Keratinocyte (primary cell): ENCODE measurements around the gene LRCOL1. TPM values are rescaled to one million over a fixed set of nuclear protein-coding genes. Genes with fewer than 3 reads are reported as not detected.

Experiments
- DNase-seq: peaks from one replicate; pipeline ENCODE4 v3.0.0-alpha.2; 2011; ENCODE audit warnings: low read depth, missing footprints, low spot score
- FAIRE-seq: peaks from 2 replicates; lab custom pipeline; 2011; peaks lifted over from hg19 to GRCh38; lab: Jason Lieb, UNC
- H2AFZ ChIP-seq: 2 replicates; pipeline ENCODE4 v1.6.0; 2012; ENCODE audit warnings: low read length, control low read depth, inconsistent platforms; ENCODE audit not compliant: control insufficient read depth
- H3K27ac ChIP-seq: 2 replicates; pipeline ENCODE4 v1.5.1; 2011; ENCODE audit warnings: low read length; ENCODE audit not compliant: control insufficient read depth, insufficient read depth
- H3K27me3 ChIP-seq: 3 replicates; pipeline ENCODE4 v1.6.0; 2011; ENCODE audit warnings: low read length; ENCODE audit not compliant: control insufficient read depth, insufficient read depth; ENCODE audit errors: extremely low read depth
- H3K36me3 ChIP-seq, 2 experiments: 2 replicates in 1 of 2; 3 replicates in 1 of 2; pipeline ENCODE4 v1.5.1; 2011; ENCODE audit warnings: low read length in 2 of 2, mild to moderate bottlenecking in 1 of 2; ENCODE audit not compliant: control insufficient read depth in 2 of 2, insufficient read depth in 2 of 2; ENCODE audit errors: extremely low read depth in 1 of 2
- H3K4me1 ChIP-seq: 3 replicates; pipeline ENCODE4 v1.5.1; 2011; ENCODE audit warnings: low read length; ENCODE audit not compliant: control insufficient read depth, insufficient read depth; ENCODE audit errors: extremely low read depth
- H3K4me2 ChIP-seq: 3 replicates; pipeline ENCODE4 v1.6.0; 2011; ENCODE audit warnings: low read depth, low read length; ENCODE audit not compliant: control insufficient read depth, insufficient read depth; ENCODE audit errors: extremely low read depth
- H3K4me3 ChIP-seq, 3 experiments: fragments of 200-600 bp in 1 of 3; sonication (generic) in 1 of 3; 2 replicates in 2 of 3; 3 replicates in 1 of 3; pipeline ENCODE4 v1.5.1; 2011 to 2016; ENCODE audit warnings: low read length in 3 of 3, mild to moderate bottlenecking in 3 of 3, control low read depth in 2 of 3, inconsistent platforms in 1 of 3, low read depth in 1 of 3, mixed read lengths in 1 of 3, mixed run types in 1 of 3, moderate library complexity in 1 of 3; ENCODE audit not compliant: control insufficient read depth in 2 of 3, insufficient read depth in 2 of 3; ENCODE audit errors: extremely low read depth in 1 of 3
- H3K79me2 ChIP-seq: 2 replicates; pipeline ENCODE4 v1.6.0; 2012; ENCODE audit warnings: low read length; ENCODE audit not compliant: control insufficient read depth, insufficient read depth
- H3K9ac ChIP-seq: 3 replicates; pipeline ENCODE4 v1.6.0; 2011; ENCODE audit warnings: low read length; ENCODE audit not compliant: control insufficient read depth, insufficient read depth; ENCODE audit errors: extremely low read depth
- H3K9me1 ChIP-seq: 3 replicates; pipeline ENCODE4 v1.6.0; 2011; ENCODE audit warnings: low read length; ENCODE audit not compliant: control insufficient read depth, insufficient read depth; ENCODE audit errors: extremely low read depth
- H3K9me3 ChIP-seq: 2 replicates; pipeline ENCODE4 v1.5.1; 2012; ENCODE audit warnings: low read depth, low read length; ENCODE audit not compliant: control insufficient read depth
- H4K20me1 ChIP-seq: 3 replicates; pipeline ENCODE4 v1.6.0; 2011; ENCODE audit warnings: low read length; ENCODE audit not compliant: control insufficient read depth, insufficient read depth; ENCODE audit errors: extremely low read depth
- EZH2 ChIP-seq: IDR thresholded peaks from one replicate; pipeline ENCODE4 v1.6.1; 2012; ENCODE audit warnings: inconsistent platforms, mild to moderate bottlenecking, low read length, moderate library complexity
- dilution Hi-C: fragments of 300-500 bp; cut with MboI; formaldehyde crosslinking; loops from one replicate; pipeline ENCODE4 v1.7.0; 2020; ENCODE audit warnings: low sequenced_read_pairs; ENCODE audit not compliant: extremely low pct_ligation_motif_present
- polyA minus RNA-seq, 3 experiments: library from RNA; depleted of rRNA, polyadenylated mRNA; stranded (reverse); fragments of >200 nt; gene quantifications; 1 replicate in 1 of 3; 2 replicates in 1 of 3; 3 replicates in 1 of 3; pipeline ENCODE4 v1.2.3, GENCODE V29; 2011
- polyA plus RNA-seq, 5 experiments: library from polyadenylated mRNA; depleted of rRNA in 3 of 5; stranded (reverse) in 3 of 5; stranded (forward) in 1 of 5; unstranded in 1 of 5; fragments of >200 nt; gene quantifications; 1 replicate in 1 of 5; 2 replicates in 3 of 5; 3 replicates in 1 of 5; pipeline versions ENCODE4 v1.2.1 to v1.2.3, GENCODE V29; 2011 to 2012; ENCODE audit warnings: missing spikeins in 2 of 5, low read depth in 1 of 5, low replicate concordance in 1 of 5
- TF ChIP-seq, protein P1 (sequence below), 3 experiments: IDR thresholded peaks in 1 of 3; conservative IDR thresholded peaks in 1 of 3; optimal IDR thresholded peaks in 1 of 3; 2 replicates in 2 of 3; 3 replicates in 1 of 3; pipeline versions ENCODE3 to v1.5.1; 2011; ENCODE audit warnings: low read length in 3 of 3, mild to moderate bottlenecking in 3 of 3, moderate library complexity in 2 of 3, control low read depth in 1 of 3, inconsistent platforms in 1 of 3; ENCODE audit not compliant: insufficient read depth in 2 of 3; ENCODE audit errors: extremely low read depth in 1 of 3

Gene LRCOL1
- not detected in 3 replicates for polyA plus RNA-seq
- not detected for polyA plus RNA-seq (2011; ENCODE audit: low read depth)
- polyA plus RNA-seq (2011; cell fraction: cytosol; rRNA removed): not detected in 2 replicates
- not detected in 2 replicates for polyA plus RNA-seq (2011; cell fraction: nucleus; rRNA removed)
- polyA plus RNA-seq (2012; ENCODE audit: low replicate concordance): not detected in 2 replicates
- not detected in 3 replicates for polyA minus RNA-seq
- not detected for polyA minus RNA-seq (2011; cell fraction: cytosol; rRNA and poly(A)+ RNA removed)
- not detected in 2 replicates for polyA minus RNA-seq (2011; cell fraction: nucleus; rRNA and poly(A)+ RNA removed)

DNA sequence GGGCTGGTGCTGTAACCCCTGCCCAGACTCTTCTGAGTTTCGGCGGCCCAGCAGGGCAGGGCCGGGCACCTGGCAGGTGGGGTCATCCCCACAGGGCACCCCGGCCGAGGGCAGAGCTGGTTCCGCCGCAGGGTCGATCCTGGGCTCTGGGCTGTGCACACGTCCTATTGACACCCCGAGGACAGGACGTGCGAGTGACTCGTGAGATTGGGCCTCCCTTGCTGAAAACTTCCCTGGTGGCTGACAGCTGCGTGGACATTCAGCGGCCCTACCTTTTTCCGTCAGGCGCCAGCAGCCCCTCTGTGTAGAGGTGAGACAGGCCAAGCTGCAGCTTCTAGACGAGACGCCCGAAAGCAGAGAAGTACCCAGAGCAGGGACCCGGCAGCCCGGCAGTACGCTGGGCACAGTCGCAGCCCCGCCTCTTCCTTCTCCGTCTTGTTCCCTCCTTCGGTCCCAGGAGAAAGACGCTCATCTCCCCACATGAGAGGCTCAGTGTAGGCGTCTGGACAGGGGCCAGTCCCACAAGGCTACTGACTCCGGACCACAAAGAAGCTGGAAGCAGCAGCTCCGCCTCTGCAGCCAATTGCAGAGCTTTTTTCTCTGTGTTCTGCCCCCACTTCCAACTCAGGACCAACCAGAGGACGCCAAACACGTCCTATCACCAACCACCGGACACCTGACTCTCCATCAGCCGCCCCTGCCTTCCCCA, at the start of gene LRCOL1:
Gene LRCOL1, minus strand, starts transcription at position 532 of the 709 bp plus-strand sequence. CDS start 4,331 bp downstream, outside the sequence.
- Histone ChIP-seq H3K4me1 (no peaks in the 10 kb centered on the region), H3K27me3 (peaks cover 64% of the 10 kb centered on the region), H3K36me3 (no peaks in the 10 kb centered on the region), H3K9me1 (no peaks in the 10 kb centered on the region), H3K27ac (no peak within 1 kb of the TSS), H2AFZ (no peak within 1 kb of the TSS), H4K20me1 (no peaks in the 10 kb centered on the region), H3K9me3 (no peaks in the 10 kb centered on the region), H3K79me2 (no peaks in the 10 kb centered on the region), H3K4me3 (no peak within 1 kb of the TSS), H3K9ac (no peak within 1 kb of the TSS), H3K4me2 (peak within 1 kb of the TSS; percentile 45)
- dilution Hi-C loops: no loop called here
- no peak for TF ChIP-seq EZH2
- TF ChIP-seq, protein P1, sequence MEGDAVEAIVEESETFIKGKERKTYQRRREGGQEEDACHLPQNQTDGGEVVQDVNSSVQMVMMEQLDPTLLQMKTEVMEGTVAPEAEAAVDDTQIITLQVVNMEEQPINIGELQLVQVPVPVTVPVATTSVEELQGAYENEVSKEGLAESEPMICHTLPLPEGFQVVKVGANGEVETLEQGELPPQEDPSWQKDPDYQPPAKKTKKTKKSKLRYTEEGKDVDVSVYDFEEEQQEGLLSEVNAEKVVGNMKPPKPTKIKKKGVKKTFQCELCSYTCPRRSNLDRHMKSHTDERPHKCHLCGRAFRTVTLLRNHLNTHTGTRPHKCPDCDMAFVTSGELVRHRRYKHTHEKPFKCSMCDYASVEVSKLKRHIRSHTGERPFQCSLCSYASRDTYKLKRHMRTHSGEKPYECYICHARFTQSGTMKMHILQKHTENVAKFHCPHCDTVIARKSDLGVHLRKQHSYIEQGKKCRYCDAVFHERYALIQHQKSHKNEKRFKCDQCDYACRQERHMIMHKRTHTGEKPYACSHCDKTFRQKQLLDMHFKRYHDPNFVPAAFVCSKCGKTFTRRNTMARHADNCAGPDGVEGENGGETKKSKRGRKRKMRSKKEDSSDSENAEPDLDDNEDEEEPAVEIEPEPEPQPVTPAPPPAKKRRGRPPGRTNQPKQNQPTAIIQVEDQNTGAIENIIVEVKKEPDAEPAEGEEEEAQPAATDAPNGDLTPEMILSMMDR (optimal IDR thresholded peaks at IDR 0.05 in 1 of 3, IDR thresholded peaks at IDR 0.05 in 1 of 3, conservative IDR thresholded peaks at IDR 0.05 in 1 of 3; ENCODE audit: extremely low read depth in 1 of 3, insufficient read depth in 2 of 3, low read length in 3 of 3): no peak
- no peak for FAIRE-seq
- DNase-seq: no peak

DNA sequence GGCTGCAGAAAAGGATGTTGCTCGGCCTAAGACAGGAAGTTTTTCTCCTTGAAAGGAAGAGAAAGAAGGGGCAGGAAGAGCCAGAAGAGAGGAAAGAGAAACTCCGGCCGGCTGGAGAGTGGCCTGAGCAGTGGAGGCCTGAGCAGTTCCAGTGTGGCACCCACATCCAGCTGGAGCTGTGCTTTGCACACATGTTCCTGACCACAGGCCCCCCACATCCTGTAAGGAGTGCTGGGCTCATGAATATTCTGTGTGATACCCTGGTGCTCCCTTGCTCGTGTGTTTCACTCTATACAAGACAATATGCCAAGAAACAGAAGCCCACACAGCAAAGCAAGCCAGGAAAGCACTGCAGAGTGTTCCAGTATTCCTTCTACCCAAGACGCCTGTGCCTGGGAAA, 49.7 kb upstream of the LRCOL1 start:
- Histone ChIP-seq H3K4me2 (no peak overlapping the region), H3K9ac (no peak overlapping the region), H3K4me3 (no peak overlapping the region), H3K9me3 (no peaks in the 10 kb centered on the region), H3K4me1 (no peaks in the 10 kb centered on the region), H3K27me3 (no peaks in the 10 kb centered on the region), H3K27ac (no peak overlapping the region), H3K36me3 (peaks cover 35 to 47% of the 10 kb centered on the region in 2 experiments), H3K79me2 (no peaks in the 10 kb centered on the region), H3K9me1 (no peaks in the 10 kb centered on the region), H2AFZ (no peak overlapping the region), H4K20me1 (no peaks in the 10 kb centered on the region)
- DNase-seq (no peak), FAIRE-seq (no peak)
- dilution Hi-C loops: no loop called here
- TF ChIP-seq, protein P1 (optimal IDR thresholded peaks at IDR 0.05 in 1 of 3, IDR thresholded peaks at IDR 0.05 in 1 of 3, conservative IDR thresholded peaks at IDR 0.05 in 1 of 3; ENCODE audit: extremely low read depth in 1 of 3, insufficient read depth in 2 of 3, low read length in 3 of 3): no peak
- no peak for TF ChIP-seq EZH2
